ENCODE data around the gene OTUB2. TPM values are rescaled to one million over a fixed set of nuclear protein-coding genes. Genes with fewer than 3 reads are reported as not detected.

The OTUB2 gene
- total RNA-seq, 3 donors from 2014 or later (not counting 1 experiment from before 2014, with no cell fraction given), result 0.09 to 0.13 TPM; not detected in 1

DNA sequence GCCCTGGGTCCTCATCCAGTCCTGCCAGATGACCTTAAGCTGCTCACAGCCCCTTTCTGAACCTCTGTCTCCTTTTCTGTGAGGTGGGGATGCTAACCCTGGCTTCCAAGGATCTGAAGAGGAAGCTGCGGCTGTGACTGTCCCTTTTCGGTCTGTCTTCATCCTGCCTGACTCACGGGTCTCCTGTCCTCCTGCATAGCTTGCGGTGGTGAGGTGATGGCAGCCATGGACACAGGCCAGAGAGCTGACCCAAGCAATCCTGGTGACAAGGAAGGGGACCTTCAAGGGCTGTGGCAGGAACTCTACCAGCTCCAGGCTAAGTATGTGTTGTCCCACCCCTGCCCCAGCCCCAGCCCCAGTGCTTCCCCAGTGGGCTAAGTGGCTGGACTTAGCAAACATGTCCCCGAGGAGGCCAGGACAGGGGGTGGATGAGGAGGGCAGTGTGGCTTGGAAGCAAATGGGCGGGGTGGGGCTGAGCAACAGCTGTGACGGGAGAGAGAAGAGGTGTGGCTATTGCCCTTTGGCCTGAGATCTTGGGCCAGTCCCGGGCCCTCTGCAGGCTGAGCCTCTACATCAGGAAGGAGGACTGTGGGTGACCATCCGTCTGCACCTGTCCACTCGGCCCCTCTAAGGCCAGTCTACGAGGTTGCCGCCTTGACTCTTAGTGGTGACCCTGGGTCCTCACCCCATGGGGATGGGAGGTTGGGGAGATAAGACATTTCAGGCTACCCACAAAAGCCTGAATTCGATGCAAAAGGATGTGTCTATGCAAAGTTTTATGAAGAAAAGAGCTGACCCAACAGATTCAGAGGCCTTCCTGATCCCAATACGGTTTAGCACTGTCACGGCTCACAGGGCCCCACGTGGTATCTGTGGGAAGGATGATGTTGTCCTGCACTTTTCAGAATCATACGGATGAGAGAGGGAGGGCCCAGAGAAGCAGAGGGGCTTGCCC is 27.9 kb upstream of the OTUB2 start:
- Histone ChIP-seq H3K9me3 (ENCODE audit: control insufficient read depth, insufficient read depth, low read length) (no peaks in the 10 kb centered on the region), H3K27ac (ENCODE audit: low read length) (no peak overlapping the region), H3K4me1 (ENCODE audit: control insufficient read depth, insufficient read depth, low read length) (peaks cover 5% of the 10 kb centered on the region), H3K4me3 (ENCODE audit: low read length) (no peak overlapping the region), H3K27me3 (ENCODE audit: control insufficient read depth, insufficient read depth, low read length) (peaks cover 3% of the 10 kb centered on the region), H3K36me3 (ENCODE audit: control insufficient read depth, insufficient read depth, low read length) (no peaks in the 10 kb centered on the region)
- H3K4me1 Mint-ChIP-seq, result peaks cover 4 to 5% of the 10 kb centered on the region in 2 donors
- H3K27ac Mint-ChIP-seq, result no peak overlapping the region
- no peak for DNase-seq
- intact Hi-C loops (cut with micrococcal nuclease), result no loop called here
- no peak overlapping the region for H3K4me3 Mint-ChIP-seq
- H3K9me3 Mint-ChIP-seq, result no peaks in the 10 kb centered on the region
- ATAC-seq, result no peak
- TF ChIP-seq, protein P1, sequence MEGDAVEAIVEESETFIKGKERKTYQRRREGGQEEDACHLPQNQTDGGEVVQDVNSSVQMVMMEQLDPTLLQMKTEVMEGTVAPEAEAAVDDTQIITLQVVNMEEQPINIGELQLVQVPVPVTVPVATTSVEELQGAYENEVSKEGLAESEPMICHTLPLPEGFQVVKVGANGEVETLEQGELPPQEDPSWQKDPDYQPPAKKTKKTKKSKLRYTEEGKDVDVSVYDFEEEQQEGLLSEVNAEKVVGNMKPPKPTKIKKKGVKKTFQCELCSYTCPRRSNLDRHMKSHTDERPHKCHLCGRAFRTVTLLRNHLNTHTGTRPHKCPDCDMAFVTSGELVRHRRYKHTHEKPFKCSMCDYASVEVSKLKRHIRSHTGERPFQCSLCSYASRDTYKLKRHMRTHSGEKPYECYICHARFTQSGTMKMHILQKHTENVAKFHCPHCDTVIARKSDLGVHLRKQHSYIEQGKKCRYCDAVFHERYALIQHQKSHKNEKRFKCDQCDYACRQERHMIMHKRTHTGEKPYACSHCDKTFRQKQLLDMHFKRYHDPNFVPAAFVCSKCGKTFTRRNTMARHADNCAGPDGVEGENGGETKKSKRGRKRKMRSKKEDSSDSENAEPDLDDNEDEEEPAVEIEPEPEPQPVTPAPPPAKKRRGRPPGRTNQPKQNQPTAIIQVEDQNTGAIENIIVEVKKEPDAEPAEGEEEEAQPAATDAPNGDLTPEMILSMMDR (IDR thresholded peaks at IDR 0.05), result no peak
- peaks cover 18 to 19% of the 10 kb centered on the region in 2 donors for H3K27me3 Mint-ChIP-seq (ENCODE audit: low read depth in 2 of 2)
- no peaks in the 10 kb centered on the region for H3K36me3 Mint-ChIP-seq
- 88% methylated on average over 17 of the region's 17 CpGs for WGBS (ENCODE audit: insufficient coverage)

DNA sequence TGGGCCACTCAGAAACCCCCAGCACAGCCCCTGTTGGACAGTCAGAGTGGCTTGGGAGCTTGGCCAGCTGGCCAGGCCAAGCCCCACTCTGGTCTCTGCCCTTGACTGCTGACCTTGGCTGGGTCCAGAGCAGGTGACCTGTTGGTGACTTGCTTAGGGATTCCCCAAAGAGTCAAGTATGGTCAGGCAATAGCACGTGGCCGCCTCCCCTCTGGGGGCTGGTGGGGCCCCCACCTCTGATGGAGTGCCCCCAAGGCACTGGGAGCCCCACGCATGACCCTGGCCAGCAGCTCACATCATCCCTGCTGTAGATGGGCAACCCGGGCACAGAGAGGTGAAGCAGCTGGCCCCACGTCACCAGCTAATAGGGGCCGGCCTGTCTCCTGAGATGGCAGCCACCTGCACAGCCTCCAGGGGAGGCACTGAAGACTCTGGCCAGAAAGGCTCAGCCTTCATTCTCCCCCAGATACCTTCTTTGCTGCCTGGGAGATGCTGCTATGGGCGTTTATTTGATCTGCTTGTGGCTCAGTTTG is 27.2 kb upstream of the OTUB2 start:
- peaks cover 3% of the 10 kb centered on the region for H3K27me3 ChIP-seq (ENCODE audit: control insufficient read depth, insufficient read depth, low read length)
- no peaks in the 10 kb centered on the region for H3K9me3 ChIP-seq (ENCODE audit: control insufficient read depth, insufficient read depth, low read length)
- ATAC-seq (no peak), DNase-seq (no peak)
- Mint-ChIP-seq H3K27me3 (ENCODE audit: low read depth in 2 of 2) (peaks cover 19 to 22% of the 10 kb centered on the region in 2 donors), H3K36me3 (no peaks in the 10 kb centered on the region), H3K27ac (no peak overlapping the region), H3K4me1 (peaks cover 4 to 5% of the 10 kb centered on the region in 2 donors), H3K4me3 (no peak overlapping the region), H3K9me3 (no peaks in the 10 kb centered on the region)
- no peaks in the 10 kb centered on the region for H3K36me3 ChIP-seq (ENCODE audit: control insufficient read depth, insufficient read depth, low read length)
- TF ChIP-seq, protein P1 (IDR thresholded peaks at IDR 0.05), result no peak
- intact Hi-C loops (cut with micrococcal nuclease), result no loop called here
- WGBS (ENCODE audit: insufficient coverage), result 92% methylated on average over 7 of the region's 7 CpGs
- no peak overlapping the region for H3K27ac ChIP-seq (ENCODE audit: low read length)
- H3K4me3 ChIP-seq (ENCODE audit: low read length), result no peak overlapping the region
- peaks cover 5% of the 10 kb centered on the region for H3K4me1 ChIP-seq (ENCODE audit: control insufficient read depth, insufficient read depth, low read length)

DNA sequence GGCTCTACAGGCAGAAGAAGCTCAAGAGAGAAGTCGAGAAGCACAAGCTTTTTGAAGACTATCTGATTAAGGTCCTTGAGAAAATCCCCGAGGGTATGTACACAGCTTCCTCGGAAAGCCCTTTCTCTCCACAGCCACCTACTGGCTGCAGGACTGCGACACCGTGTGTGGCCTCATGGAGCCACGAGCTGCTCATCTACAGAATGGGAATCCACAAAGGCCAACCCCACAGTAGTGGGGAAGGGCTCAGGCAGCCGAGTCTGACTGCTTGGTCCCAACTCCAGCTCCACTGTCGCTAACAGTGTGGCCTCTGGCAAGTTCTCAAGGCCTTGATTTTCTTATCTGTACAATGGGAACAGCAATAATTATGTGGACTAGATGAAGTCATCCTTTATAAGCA is 26.6 kb upstream of the OTUB2 start:
- intact Hi-C loops (cut with micrococcal nuclease), result no loop called here
- no peak for ATAC-seq
- DNase-seq, result no peak
- whole genome bisulfite sequencing (ENCODE audit: insufficient coverage), result 86% methylated on average over 8 of the region's 8 CpGs
- no peak overlapping the region for H3K27ac ChIP-seq (ENCODE audit: low read length)
- TF ChIP-seq, protein P1 (IDR thresholded peaks at IDR 0.05), result no peak
- H3K4me3 Mint-ChIP-seq, result no peak overlapping the region
- peaks cover 5% of the 10 kb centered on the region for H3K4me1 ChIP-seq (ENCODE audit: control insufficient read depth, insufficient read depth, low read length)
- no peaks in the 10 kb centered on the region for H3K36me3 ChIP-seq (ENCODE audit: control insufficient read depth, insufficient read depth, low read length)
- H3K27ac Mint-ChIP-seq, result no peak overlapping the region
- H3K36me3 Mint-ChIP-seq, result no peaks in the 10 kb centered on the region
- H3K27me3 Mint-ChIP-seq (ENCODE audit: low read depth in 2 of 2), result peaks cover 20 to 22% of the 10 kb centered on the region in 2 donors
- no peak overlapping the region for H3K4me3 ChIP-seq (ENCODE audit: low read length)
- no peaks in the 10 kb centered on the region for H3K9me3 ChIP-seq (ENCODE audit: control insufficient read depth, insufficient read depth, low read length)
- peaks cover 3% of the 10 kb centered on the region for H3K27me3 ChIP-seq (ENCODE audit: control insufficient read depth, insufficient read depth, low read length)
- H3K9me3 Mint-ChIP-seq, result no peaks in the 10 kb centered on the region
- peaks cover 4 to 5% of the 10 kb centered on the region in 2 donors for H3K4me1 Mint-ChIP-seq

Measured in natural killer cell (primary cell).